GM10847 (cell line): ENCODE measurements around the gene CALR.

ENCODE experiments used
- POLR2A ChIP-seq: IDR thresholded peaks from 2 replicates; pipeline ENCODE4 v1.6.1; 2011; ENCODE audit not compliant: insufficient read length; ENCODE audit errors: extremely low read depth

CALR gene

DNA sequence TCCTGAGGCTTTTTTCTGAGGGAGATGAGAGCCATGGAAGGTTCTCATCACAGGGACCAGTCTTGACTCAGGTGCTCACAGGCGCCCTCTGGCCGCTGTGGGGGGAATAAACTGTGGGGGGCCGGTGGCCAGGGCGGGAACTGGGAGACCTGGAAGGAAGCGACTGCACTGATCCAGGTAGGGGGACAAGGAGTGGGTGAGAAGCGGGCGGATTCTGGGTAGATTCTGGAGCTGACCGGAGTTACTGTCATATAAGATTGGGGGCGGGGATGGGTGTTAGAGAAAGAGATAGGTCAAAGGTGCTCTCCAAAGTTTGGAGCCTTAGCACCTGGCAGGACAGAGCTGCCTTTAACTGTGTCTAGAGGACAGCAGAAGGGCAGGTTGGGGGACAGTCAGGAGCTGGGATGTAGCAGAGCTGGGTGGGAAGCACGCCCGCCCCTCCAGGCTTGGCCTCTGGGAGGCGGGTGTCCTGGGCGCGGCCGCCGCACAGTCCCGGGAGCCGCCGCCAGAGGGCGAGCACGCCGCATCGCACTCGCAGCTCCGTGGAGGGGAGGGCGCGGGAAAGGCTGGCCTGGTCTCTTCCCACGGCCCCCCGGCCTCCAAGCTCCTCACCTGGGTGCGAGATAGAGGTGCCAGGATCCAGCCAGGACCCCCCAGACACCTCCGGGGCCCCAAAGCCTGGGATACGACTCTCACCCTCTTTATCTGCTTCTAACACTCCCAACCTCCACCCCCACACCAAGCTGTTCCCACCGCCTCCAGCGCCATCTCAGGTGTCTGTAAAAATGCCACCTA, 26.8 kb downstream of the CALR start:
- TF ChIP-seq POLR2A = no peak

DNA sequence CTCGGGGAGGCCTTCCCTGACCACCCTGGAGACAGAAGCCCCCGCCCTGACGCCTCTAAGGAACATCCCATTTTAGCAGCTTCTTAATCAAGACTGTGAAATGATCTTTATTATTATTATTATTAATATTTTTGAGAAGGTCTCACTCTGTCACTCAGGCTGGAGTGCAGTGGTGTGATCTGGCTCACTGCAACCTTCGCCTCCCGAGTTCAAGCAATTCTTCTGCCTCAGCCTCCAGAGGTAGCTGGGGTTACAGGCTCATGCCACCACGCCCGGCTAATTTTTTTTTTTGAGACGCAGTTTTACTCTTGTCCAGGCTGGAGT, 27.4 kb downstream of the CALR start:
- no peak for TF ChIP-seq POLR2A

DNA sequence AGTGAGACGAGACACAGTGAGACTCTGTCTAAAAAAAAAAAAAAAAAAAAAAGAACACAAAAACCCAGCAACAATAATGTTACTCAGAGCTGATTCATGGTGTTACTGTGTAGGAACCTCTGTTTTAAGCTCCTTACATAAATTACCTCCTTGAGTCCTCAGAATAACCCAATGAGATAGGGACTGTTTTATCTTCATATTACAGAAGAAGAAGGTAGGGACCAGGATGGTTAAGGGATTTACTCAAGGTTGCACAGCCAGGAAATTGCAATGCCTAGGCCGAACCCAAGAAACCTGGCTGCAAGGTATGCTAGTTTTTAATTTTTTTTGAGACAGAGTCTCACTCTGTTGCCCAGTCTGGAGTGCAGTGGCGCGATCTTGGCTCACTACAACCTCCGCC, 29.5 kb downstream of the CALR start:
- no peak for TF ChIP-seq POLR2A

DNA sequence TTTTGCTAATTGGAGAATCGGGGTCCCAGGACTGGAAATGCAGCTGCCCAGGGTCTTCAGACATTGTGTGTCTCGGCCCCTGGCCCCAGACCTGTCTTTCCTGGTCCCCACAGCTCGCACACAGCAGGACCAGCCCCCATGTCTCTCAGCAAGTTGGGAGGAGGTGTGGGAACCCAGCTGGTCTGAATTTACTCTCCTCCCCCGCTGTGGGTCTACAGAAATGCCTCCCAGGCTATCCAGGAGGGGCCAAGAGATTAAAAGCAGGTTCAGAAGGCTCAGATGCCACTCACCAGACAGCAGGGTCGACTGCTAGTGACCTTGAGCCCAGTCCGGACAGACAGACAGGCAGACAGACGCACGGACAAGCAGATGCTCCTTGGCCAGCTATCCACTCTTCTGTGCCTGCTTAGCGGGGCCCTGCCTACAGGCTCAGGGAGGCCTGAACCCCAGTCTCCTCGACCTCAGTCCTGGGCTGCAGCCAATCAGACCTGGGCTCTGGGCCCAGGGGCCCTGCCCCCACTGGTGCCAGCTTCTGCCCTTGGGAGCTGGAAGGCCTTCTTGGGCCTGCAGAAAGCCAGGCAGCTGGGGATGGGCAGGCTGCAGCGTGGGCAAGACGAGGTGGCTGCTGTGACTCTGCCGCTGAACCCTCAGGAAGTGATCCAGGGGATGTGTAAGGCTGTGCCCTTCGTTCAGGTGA, 31.0 kb downstream of the CALR start, which contains the start of gene DAND5:
TSS of gene DAND5 (plus strand) at position 285 of the 697 bp plus-strand sequence. CDS start at position 370, 85 bp downstream.
- TF ChIP-seq POLR2A = no peak

DNA sequence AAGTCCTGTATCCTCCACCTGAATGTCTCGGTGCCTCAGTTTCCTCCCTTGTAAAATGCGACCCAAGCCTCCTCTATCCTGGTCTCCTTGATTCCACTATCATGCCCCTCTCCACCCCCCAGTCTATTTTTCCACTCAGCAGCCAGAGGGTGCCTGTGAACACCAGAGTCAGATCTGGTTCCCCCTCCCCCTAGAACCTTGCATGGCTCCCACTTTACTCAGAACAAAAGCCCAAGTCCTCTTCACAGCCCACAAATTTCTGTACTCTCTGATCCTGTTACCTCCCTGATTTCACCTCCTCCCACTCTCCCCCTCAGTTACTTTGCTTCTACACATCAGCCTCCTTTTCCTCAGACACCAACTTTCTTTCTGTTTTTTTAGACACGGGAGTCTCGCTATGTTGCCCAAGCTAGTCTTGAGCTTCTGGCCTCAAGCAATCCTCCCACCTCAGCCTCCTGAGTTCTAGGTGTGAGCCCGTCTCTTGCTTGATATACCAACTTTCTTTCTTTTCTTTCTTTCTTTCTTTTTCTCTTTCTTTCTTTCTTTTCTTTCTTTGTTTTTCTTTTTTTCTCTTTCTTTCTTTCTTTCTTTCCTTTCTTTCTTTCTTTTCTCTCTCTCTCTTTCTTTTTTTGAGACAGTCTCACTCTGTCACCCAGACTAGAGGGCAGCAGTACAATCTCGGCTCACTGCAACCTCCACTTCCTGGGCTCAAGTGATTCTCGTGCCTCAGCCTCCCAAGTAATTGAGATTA, 31.8 kb downstream of the CALR start:
- TF ChIP-seq POLR2A = no peak

DNA sequence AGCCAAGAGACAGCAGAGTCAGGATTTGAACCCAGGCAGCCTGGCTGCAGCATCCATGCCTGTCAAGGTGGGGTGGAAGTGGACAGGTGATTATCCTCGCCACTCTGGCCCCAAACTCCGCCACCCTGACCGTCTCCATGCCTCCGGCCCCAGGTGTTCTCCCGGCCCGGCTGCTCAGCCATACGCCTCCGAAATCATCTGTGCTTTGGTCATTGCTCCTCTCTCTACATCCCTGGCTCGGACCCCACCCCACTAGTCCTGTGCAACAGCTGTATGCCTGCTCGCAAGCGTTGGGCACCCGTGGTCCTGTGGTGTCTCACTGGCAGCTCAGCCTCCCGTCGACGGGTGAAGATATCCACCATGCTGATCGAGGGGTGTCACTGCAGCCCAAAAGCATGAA, 34.8 kb downstream of the CALR start:
- TF ChIP-seq POLR2A = no peak

DNA sequence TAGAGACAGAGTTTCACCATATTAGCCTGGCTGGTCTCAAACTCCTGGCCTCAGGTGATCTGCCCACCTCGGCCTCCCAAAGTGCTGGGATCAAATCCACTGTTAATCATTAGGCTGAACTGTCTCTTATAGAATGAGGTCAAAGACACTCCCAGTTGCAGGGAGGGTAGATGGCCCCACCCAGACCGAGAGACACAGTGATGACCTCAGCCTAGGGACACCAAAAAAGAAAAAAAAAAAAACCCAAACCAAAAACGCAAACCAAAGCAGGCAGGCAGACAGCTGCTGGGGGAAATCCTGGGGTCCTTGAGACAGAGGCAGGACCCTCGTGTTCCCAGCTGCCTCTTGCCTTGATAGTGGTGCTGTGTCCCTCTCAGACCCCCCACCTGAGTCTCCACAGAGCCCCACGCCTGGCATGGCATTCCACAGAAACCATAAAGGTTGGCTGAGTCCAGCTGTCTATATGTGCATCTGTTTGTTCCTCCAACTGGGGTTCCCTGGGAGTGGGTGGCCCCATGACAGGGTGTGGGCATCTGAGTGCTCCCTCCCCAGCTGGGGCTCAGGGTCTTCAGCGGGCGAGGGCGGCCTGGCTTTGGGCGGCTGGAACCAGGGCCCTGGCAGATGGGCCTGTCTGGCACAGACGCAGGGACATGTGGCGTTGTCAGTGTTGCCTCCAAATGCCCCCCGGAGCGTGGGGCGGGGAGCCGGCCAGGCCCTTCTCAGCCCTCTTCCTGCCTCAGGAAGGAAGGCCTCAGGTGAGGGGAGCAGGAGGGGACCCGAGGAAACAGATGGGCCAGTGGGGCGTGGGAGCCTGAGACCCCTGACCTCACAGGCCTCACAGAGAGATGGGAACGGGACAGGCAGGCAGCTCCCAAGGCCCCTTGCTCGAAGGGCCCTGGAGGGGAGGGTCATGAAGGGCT, 36.2 kb downstream of the CALR start:
- no peak for TF ChIP-seq POLR2A

DNA sequence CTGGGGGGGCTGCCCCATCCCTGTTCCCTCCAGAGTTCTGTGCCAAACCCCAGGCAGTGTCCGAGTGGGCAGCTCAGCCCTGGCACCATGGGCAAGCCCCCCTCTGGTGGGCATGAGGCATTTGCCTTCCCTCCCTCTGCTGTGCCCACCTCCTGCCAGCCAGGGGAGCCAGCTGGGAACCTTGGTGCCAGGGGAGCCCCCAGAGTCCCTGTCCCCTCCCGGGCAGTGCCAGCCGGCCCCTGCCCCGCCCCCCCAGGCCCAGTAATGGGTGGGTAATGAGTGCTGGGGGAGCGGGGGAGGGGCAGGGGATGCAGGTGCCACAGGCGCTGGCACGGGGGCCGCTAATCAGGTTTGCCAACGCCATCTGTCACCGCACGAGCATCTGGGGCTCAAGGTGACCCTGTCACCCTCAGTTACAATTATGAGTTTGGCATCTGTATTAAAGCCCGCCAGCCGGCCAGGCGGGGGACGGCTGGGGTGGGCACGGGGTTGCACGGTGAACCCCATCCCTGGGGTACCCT, 36.9 kb downstream of the CALR start:
- no peak for TF ChIP-seq POLR2A

DNA sequence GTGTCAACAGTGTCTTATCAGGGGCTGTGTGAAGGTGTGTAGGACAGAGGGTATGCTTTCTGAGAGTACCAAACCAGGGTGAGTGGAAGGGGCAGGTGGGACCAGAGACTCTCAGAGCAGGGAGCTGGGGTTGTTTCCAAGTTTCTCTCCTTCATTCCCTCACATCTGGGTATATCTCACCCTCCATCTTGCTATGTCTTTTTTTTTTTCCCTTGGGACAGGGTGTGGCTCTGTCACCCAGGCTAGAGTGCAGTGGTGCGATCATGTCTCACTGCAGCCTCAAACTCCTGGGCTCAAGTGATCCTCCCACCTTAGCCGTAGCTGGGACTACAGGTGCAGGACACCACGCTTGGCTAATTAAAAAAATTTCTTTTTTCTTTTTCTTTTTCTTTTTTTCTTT, 41.6 kb downstream of the CALR start:
- TF ChIP-seq POLR2A = no peak

DNA sequence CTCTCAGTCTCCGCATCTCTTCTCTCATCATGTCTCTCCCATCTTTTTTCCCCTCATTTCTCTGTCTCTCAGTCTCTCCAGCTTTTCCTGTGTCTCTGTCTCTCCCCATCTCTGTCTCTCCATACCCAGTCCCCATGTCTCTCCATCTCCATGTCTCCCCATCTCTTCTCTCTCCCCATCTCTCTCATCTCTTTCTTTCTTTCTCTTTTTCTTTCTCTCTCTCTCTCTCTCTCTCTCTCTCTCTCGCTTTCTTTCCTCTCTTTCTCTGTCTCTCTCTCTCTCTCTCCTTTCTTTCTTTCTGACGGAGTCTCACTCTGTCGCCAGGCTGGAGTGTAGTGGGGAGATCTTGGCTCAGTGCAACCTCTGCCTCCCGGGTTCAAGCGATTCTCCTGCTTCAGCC, 44.2 kb downstream of the CALR start:
- no peak for TF ChIP-seq POLR2A

DNA sequence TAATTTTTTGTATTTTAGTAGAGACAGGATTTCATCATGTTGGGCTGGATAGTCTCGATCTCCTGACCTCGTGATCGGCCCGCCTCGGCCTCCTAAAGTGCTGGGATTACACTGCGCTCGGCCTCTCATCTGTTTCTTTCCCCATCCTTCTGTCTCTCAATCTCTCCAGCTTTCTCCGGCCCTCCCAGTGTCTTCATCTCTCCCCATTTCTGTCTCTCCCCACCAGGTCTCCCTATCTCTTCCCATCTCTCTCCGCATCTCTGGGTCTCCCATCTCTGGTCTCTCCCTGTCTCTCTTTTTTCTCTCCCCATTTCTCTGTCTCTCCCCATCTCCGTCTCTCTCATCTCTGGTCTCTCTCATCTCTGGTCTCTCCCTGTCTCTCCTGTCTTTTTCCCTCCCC, 44.7 kb downstream of the CALR start:
- TF ChIP-seq POLR2A = no peak

DNA sequence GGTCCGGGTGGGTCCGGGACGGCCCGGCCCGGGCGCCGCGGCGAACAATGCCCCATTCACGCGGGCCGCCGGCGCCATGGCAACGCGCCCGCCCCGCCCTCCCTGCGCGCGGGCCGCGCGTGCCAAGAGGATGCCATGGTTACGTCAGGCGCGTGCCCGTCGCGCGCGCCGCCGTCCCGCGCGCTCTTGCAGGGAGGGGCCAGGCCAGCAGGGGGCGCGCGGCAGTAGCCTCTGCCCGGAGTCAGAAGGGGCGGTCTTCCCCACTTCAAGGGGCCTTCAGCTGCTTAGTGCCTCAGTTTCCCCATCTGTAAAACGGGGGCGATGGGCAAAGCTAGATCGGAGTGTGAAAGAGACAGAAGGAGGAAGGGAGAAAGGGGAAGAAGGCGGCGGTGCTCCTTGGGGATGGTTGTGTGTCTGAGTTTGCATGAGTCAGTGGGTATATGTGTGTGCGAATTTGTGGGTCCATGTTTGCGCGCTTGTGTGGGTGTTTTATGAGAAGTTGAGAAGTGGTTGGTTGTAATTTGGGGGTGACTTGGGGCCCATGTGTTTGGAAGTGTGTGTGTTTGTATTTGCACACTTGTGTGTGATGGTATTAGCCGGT, 45.2 kb downstream of the CALR start:
- TF ChIP-seq POLR2A = no peak

DNA sequence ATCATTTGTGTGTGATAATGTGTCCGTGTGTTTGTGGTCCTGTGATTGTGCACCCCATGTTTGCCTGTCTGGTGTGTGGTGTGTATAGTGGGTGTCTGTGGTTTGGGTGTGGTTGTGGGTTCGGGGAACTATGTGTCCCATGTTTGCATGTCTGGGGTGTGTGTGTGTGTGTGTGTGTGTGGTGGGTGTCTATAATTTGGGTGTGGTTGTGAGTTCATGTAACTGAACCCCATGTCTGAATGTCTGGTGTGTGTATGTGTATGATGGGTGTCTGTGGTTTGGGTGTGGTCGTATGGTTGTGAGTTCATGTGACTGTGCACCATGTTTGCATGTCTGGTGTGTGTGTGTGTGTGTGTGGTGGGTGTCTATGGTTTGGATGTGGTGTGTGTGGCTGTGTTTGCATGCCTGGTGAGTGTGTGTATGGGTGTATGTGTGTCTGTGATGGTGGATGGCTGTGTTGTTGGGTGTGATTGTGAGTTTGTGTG, 45.8 kb downstream of the CALR start:
- TF ChIP-seq POLR2A = no peak

DNA sequence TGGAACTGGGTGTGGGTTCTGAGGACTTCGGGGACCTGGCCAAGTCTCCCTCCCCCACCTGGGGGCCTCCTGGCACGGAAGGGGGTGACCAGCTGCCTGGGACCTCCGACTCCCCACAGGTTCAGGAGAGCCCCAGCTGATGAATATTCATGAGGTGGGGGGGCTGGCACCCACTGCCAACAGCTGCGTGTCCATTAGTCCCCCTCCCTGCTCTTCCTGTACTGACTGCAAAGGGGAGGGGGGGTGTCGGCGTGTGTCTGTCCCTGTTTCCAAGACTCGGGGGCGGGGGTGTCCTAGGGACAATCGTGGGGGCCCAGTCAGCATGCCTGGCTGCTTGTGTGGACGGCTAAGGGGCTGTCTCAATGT, 46.3 kb downstream of the CALR start:
- no peak for TF ChIP-seq POLR2A

DNA sequence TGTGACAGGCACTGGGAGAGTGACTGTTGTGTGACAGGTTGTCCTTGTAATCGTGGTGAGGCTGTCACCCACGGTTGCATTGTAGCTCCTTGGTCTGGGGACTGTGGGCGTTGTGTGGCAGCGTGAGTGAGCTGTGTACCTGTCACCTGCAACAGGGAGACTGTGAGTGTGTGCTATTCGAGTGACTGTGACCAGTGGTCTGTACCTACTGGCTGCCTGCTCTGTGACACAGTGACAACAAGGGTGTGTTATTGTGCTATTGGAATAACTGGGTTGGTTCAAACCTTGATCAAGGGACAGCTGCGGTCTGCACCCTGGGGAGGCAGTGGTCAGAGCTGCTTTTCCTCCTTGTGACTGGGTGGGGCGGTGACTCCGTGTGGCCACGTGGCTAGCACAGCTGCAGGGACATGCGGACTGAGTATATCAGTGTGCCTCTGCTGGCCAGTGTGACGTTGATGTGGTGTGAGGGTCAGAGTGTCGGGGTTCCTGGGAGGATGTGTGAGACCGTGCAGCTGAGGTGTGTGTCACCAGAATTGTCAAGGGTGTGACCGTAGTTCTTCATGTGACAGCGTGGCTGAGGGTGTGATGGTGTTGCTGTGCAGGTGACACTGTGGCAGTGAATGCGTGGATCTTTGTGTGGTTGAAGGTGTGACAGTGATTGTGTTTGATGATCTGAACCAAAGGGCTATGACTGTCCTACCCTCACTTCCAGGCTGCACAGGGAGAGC, 46.8 kb downstream of the CALR start:
- TF ChIP-seq POLR2A = no peak
